Effector memory CD8-positive, alpha-beta T cell (primary cell): ENCODE measurements around the gene STK11.

ENCODE experiments used
- ATAC-seq: fragments of 150-1000 bp; cut with Tn5 transposase; replicated peaks from 2 replicates; pipeline ENCODE4 v1.10.0; 2021; ENCODE audit warnings: mild to moderate bottlenecking, moderate library complexity
- DNase-seq, 3 experiments: peaks; one replicate each; pipeline ENCODE4 v3.0.0; 2021
- H3K27ac Mint-ChIP-seq, 2 donors: one replicate each; pipeline ENCODE4 v1.8.0; 2022; ENCODE audit warnings: mild to moderate bottlenecking in 2 of 2, mixed read lengths in 2 of 2, moderate library complexity in 2 of 2
- H3K27me3 Mint-ChIP-seq, 2 donors: one replicate each; pipeline ENCODE4 v1.8.0; 2022; ENCODE audit warnings: mixed read lengths in 2 of 2
- H3K36me3 Mint-ChIP-seq: one replicate; pipeline ENCODE4 v1.8.0; 2022; ENCODE audit warnings: mild to moderate bottlenecking, moderate library complexity, mixed read lengths; ENCODE audit not compliant: insufficient read depth
- H3K4me1 Mint-ChIP-seq, 2 donors: one replicate each; pipeline ENCODE4 v1.8.0; 2022; ENCODE audit warnings: low read depth in 2 of 2, mixed read lengths in 2 of 2
- H3K4me3 Mint-ChIP-seq, 2 donors: one replicate each; pipeline ENCODE4 v1.8.0; 2022; ENCODE audit warnings: mild to moderate bottlenecking in 2 of 2, mixed read lengths in 2 of 2, moderate library complexity in 2 of 2
- H3K9me3 Mint-ChIP-seq, 2 donors: one replicate each; pipeline ENCODE4 v1.8.0; 2022; ENCODE audit warnings: mixed read lengths in 2 of 2
- total RNA-seq, 9 experiments: gene quantifications; one replicate each; lab custom pipeline; 2026; lab: John Stamatoyannopoulos, UW

Gene STK11
- 64.2 to 145 (median 95.7) reads per million in 9 experiments for total RNA-seq

GRCh38 chr19:1205114-1206099 is at the start of gene STK11:
Gene STK11 (plus strand): TSS chr19:1205778. CDS start chr19:1206914, 1,136 bp downstream.
- Mint-ChIP-seq H3K4me1 (peaks cover 28 to 33% of the 10 kb centered on the region in 2 donors), H3K36me3 (peaks cover 18% of the 10 kb centered on the region), H3K4me3 (peak within 1 kb of the TSS; percentile 95 to 99), H3K27ac (peak within 1 kb of the TSS; percentile 93), H3K9me3 (no peaks in the 10 kb centered on the region), H3K27me3 (no peaks in the 10 kb centered on the region)
- DNase-seq (peak; percentile 99 to 100 (median 100)), ATAC-seq (peak; percentile 91)

GRCh38 chr19:1156305-1156801 is 49.2 kb upstream of the STK11 start:
- H3K9me3 Mint-ChIP-seq = no peaks in the 10 kb centered on the region
- DNase-seq (no peak), ATAC-seq (no peak)
- no peaks in the 10 kb centered on the region for H3K27me3 Mint-ChIP-seq
- peaks cover 3 to 4% of the 10 kb centered on the region in 2 donors for H3K4me1 Mint-ChIP-seq
- H3K4me3 Mint-ChIP-seq = no peak overlapping the region
- peaks cover 33% of the 10 kb centered on the region for H3K36me3 Mint-ChIP-seq
- H3K27ac Mint-ChIP-seq = peak overlapping the region in 1 of 2 donors; percentile 44

- no peak overlapping the region for H3K4me3 Mint-ChIP-seq
- peaks cover 31% of the 10 kb centered on the region for H3K36me3 Mint-ChIP-seq
- no peak for ATAC-seq
- H3K27me3 Mint-ChIP-seq = no peaks in the 10 kb centered on the region
- H3K4me1 Mint-ChIP-seq = peaks cover 3 to 4% of the 10 kb centered on the region in 2 donors
- DNase-seq = no peak
- peak overlapping the region in 1 of 2 donors; percentile 44 for H3K27ac Mint-ChIP-seq
- no peaks in the 10 kb centered on the region for H3K9me3 Mint-ChIP-seq
Observed at GRCh38 chr19:1156830-1157615, 48.6 kb upstream of the STK11 start.

GRCh38 chr19:1157931-1158884 is 47.4 kb upstream of the STK11 start:
- peaks cover 8 to 10% of the 10 kb centered on the region in 2 donors for H3K4me1 Mint-ChIP-seq
- H3K36me3 Mint-ChIP-seq = peaks cover 30% of the 10 kb centered on the region
- ATAC-seq (no peak), DNase-seq (no peak)
- no peak overlapping the region for H3K27ac Mint-ChIP-seq
- no peaks in the 10 kb centered on the region for H3K27me3 Mint-ChIP-seq
- no peak overlapping the region for H3K4me3 Mint-ChIP-seq
- H3K9me3 Mint-ChIP-seq = no peaks in the 10 kb centered on the region

- ATAC-seq (no peak), DNase-seq (no peak)
- Mint-ChIP-seq H3K9me3 (no peaks in the 10 kb centered on the region), H3K4me1 (peaks cover 8 to 10% of the 10 kb centered on the region in 2 donors), H3K27ac (peak overlapping the region in 1 of 2 donors; percentile 54), H3K27me3 (no peaks in the 10 kb centered on the region), H3K4me3 (no peak overlapping the region), H3K36me3 (peaks cover 23% of the 10 kb centered on the region)
Observed at GRCh38 chr19:1158885-1159448, 46.6 kb upstream of the STK11 start.

GRCh38 chr19:1159864-1160595 is 45.5 kb upstream of the STK11 start:
- peak overlapping the region in 1 of 2 donors; percentile 80 for H3K27ac Mint-ChIP-seq
- no peaks in the 10 kb centered on the region for H3K9me3 Mint-ChIP-seq
- peaks cover 8 to 10% of the 10 kb centered on the region in 2 donors for H3K4me1 Mint-ChIP-seq
- no peaks in the 10 kb centered on the region for H3K27me3 Mint-ChIP-seq
- no peak overlapping the region for H3K4me3 Mint-ChIP-seq
- H3K36me3 Mint-ChIP-seq = peaks cover 23% of the 10 kb centered on the region
- ATAC-seq = no peak
- no peak for DNase-seq

- DNase-seq = no peak
- peaks cover 35% of the 10 kb centered on the region for H3K36me3 Mint-ChIP-seq
- no peak for ATAC-seq
- H3K9me3 Mint-ChIP-seq = no peaks in the 10 kb centered on the region
- peaks cover 8 to 10% of the 10 kb centered on the region in 2 donors for H3K4me1 Mint-ChIP-seq
- H3K4me3 Mint-ChIP-seq = no peak overlapping the region
- no peak overlapping the region for H3K27ac Mint-ChIP-seq
- H3K27me3 Mint-ChIP-seq = no peaks in the 10 kb centered on the region
Observed at GRCh38 chr19:1161716-1162115, 43.9 kb upstream of the STK11 start.

GRCh38 chr19:1162404-1163282 is 42.9 kb upstream of the STK11 start:
- no peaks in the 10 kb centered on the region for H3K9me3 Mint-ChIP-seq
- ATAC-seq = no peak
- DNase-seq = no peak
- peak overlapping the region in 1 of 2 donors; percentile 77 for H3K27ac Mint-ChIP-seq
- peaks cover 8 to 10% of the 10 kb centered on the region in 2 donors for H3K4me1 Mint-ChIP-seq
- no peak overlapping the region for H3K4me3 Mint-ChIP-seq
- peaks cover 37% of the 10 kb centered on the region for H3K36me3 Mint-ChIP-seq
- H3K27me3 Mint-ChIP-seq = no peaks in the 10 kb centered on the region

- peaks cover 33% of the 10 kb centered on the region for H3K36me3 Mint-ChIP-seq
- no peak for DNase-seq
- H3K27ac Mint-ChIP-seq = peak overlapping the region in 1 of 2 donors; percentile 77
- H3K9me3 Mint-ChIP-seq = no peaks in the 10 kb centered on the region
- no peaks in the 10 kb centered on the region for H3K27me3 Mint-ChIP-seq
- H3K4me3 Mint-ChIP-seq = no peak overlapping the region
- no peak for ATAC-seq
- peaks cover 7 to 10% of the 10 kb centered on the region in 2 donors for H3K4me1 Mint-ChIP-seq
Observed at GRCh38 chr19:1163283-1163933, 42.2 kb upstream of the STK11 start.

GRCh38 chr19:1163934-1164683 is 41.5 kb upstream of the STK11 start:
- H3K9me3 Mint-ChIP-seq = no peaks in the 10 kb centered on the region
- no peak overlapping the region for H3K4me3 Mint-ChIP-seq
- no peak for DNase-seq
- no peak overlapping the region for H3K27ac Mint-ChIP-seq
- H3K4me1 Mint-ChIP-seq = peaks cover 9 to 10% of the 10 kb centered on the region in 2 donors
- no peak for ATAC-seq
- H3K27me3 Mint-ChIP-seq = no peaks in the 10 kb centered on the region
- peaks cover 40% of the 10 kb centered on the region for H3K36me3 Mint-ChIP-seq
